Measurements from ENCODE around the gene TRAM1L1. TPM values are rescaled to one million over a fixed set of nuclear protein-coding genes. Genes with fewer than 3 reads are reported as not detected.

Gene TRAM1L1
- polyA plus RNA-seq (2014; cell fraction: cytosol; rRNA removed), result 8.3 and 10.8 TPM in 2 replicates
- 5.7 and 11.1 TPM in 2 replicates for polyA plus RNA-seq (2014; cell fraction: nucleus; rRNA removed)

- peak; percentile 87 for DNase-seq (ENCODE audit: low spot score)
Measured at GRCh38 chr4:117084866-117085701, at the start of gene TRAM1L1. TSS of gene TRAM1L1 (minus strand) at chr4:117085576. CDS start at chr4:117085393, 183 bp downstream.

GRCh38 chr4:117134386-117134785 is 49.0 kb upstream of the TRAM1L1 start:
- peak; percentile 49 for DNase-seq (ENCODE audit: low spot score)

- DNase-seq (ENCODE audit: low spot score), result no peak
Measured at GRCh38 chr4:117096886-117097285, 11.5 kb upstream of the TRAM1L1 start.

GRCh38 chr4:117096462-117096861 is 11.1 kb upstream of the TRAM1L1 start:
- DNase-seq (ENCODE audit: low spot score), result no peak

- no peak for DNase-seq (ENCODE audit: low spot score)
Measured at GRCh38 chr4:117093571-117093970, 8.2 kb upstream of the TRAM1L1 start.

- DNase-seq (ENCODE audit: low spot score), result no peak
Measured at GRCh38 chr4:117077760-117078159, 7.6 kb downstream of the TRAM1L1 start.

- DNase-seq (ENCODE audit: low spot score), result no peak
Measured at GRCh38 chr4:117068120-117068519, 17.3 kb downstream of the TRAM1L1 start.

- DNase-seq (ENCODE audit: low spot score), result no peak
Measured at GRCh38 chr4:117063961-117064696, 21.2 kb downstream of the TRAM1L1 start.

- no peak for DNase-seq (ENCODE audit: low spot score)
Measured at GRCh38 chr4:117042962-117043361, 42.4 kb downstream of the TRAM1L1 start.

Data from SK-N-DZ (cell line).